AG04450 (cell line): Measurements from ENCODE around the gene FOXF1. TPM values are rescaled to one million over a fixed set of nuclear protein-coding genes. Genes with fewer than 3 reads are reported as not detected.

ENCODE experiments used
- CTCF ChIA-PET: fragments of 300-600, 350-600 bp; formaldehyde crosslinking; extraction: SDS; loops from one replicate; lab custom pipeline; 2022; ENCODE audit warnings: antibody characterized with exemption, inconsistent platforms; lab: Charles Lee
- POLR2A ChIA-PET: fragments of 350-600 bp; formaldehyde crosslinking; extraction: SDS; loops from one replicate; lab custom pipeline; 2021; ENCODE audit warnings: antibody characterized with exemption, inconsistent platforms; lab: Yijun Ruan, JAX
- DNase-seq: peaks from one replicate; pipeline ENCODE4 v3.0.0-alpha.2; 2011; ENCODE audit warnings: low read depth, low spot score
- H3K27ac ChIP-seq: one replicate; pipeline ENCODE4 v1.5.1; 2012; ENCODE audit warnings: low read depth, low read length, control low read depth
- H3K27me3 ChIP-seq: one replicate; pipeline ENCODE4 v1.6.0; 2012; ENCODE audit warnings: low read length; ENCODE audit not compliant: control insufficient read depth, insufficient read depth
- H3K4me3 ChIP-seq: 2 replicates; pipeline ENCODE4 v1.5.1; 2011; ENCODE audit warnings: mild to moderate bottlenecking, low read depth, low read length, control low read depth
- H3K9me3 ChIP-seq: 2 replicates; pipeline ENCODE4 v1.5.1; 2012; ENCODE audit warnings: low read length; ENCODE audit not compliant: control insufficient read depth, insufficient read depth
- polyA plus RNA-seq: library from polyadenylated mRNA; depleted of rRNA; stranded (reverse); fragments of >200 nt; gene quantifications from 2 replicates; pipeline ENCODE4 v1.2.3, GENCODE V29; 2011
- TF ChIP-seq, protein P1 (sequence below): IDR thresholded peaks from 2 replicates; pipeline ENCODE4 v1.5.1; 2011; ENCODE audit warnings: low read depth, low read length, control low read depth, inconsistent platforms

FOXF1 gene
- polyA plus RNA-seq, 1 experiment: 61.0 TPM

- Histone ChIP-seq H3K9me3 (peaks cover 5% of the 10 kb centered on the region; the same call in 1 of the 2 replicates), H3K4me3 (peak overlapping the region; percentile 95), H3K27ac (peak overlapping the region; percentile 97), H3K27me3 (no peaks in the 10 kb centered on the region)
- ChIA-PET POLR2A (interaction anchor here (1.2 to 1.8 kb wide), 3 partner anchors 11 to 48 kb away, joined by 3 to 5 read pairs (median 4); no protein-coding TSS in a partner anchor), CTCF (interaction anchor here (0.8 to 1.2 kb wide), 2 partner anchors 11 to 685 kb away, joined by 3 to 6 read pairs; no protein-coding TSS in a partner anchor)
- no peak for DNase-seq
- TF ChIP-seq, protein P1, sequence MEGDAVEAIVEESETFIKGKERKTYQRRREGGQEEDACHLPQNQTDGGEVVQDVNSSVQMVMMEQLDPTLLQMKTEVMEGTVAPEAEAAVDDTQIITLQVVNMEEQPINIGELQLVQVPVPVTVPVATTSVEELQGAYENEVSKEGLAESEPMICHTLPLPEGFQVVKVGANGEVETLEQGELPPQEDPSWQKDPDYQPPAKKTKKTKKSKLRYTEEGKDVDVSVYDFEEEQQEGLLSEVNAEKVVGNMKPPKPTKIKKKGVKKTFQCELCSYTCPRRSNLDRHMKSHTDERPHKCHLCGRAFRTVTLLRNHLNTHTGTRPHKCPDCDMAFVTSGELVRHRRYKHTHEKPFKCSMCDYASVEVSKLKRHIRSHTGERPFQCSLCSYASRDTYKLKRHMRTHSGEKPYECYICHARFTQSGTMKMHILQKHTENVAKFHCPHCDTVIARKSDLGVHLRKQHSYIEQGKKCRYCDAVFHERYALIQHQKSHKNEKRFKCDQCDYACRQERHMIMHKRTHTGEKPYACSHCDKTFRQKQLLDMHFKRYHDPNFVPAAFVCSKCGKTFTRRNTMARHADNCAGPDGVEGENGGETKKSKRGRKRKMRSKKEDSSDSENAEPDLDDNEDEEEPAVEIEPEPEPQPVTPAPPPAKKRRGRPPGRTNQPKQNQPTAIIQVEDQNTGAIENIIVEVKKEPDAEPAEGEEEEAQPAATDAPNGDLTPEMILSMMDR: no peak
Measured at GRCh38 chr16:86505899-86506864, 4.1 kb upstream of the FOXF1 start.

GRCh38 chr16:86507173-86508027 is 2.9 kb upstream of the FOXF1 start:
- Histone ChIP-seq H3K27ac (peak overlapping the region; percentile 97), H3K9me3 (peaks cover 11% of the 10 kb centered on the region; the same call in 1 of the 2 replicates), H3K4me3 (peak overlapping the region; percentile 95), H3K27me3 (no peaks in the 10 kb centered on the region)
- ChIA-PET CTCF (no interaction called here), POLR2A (interaction anchor here (0.6 to 1.8 kb wide), 6 partner anchors 10 to 688 kb away, joined by 3 to 5 read pairs (median 4); no protein-coding TSS in a partner anchor)
- TF ChIP-seq, protein P1: no peak
- no peak for DNase-seq

DNA sequence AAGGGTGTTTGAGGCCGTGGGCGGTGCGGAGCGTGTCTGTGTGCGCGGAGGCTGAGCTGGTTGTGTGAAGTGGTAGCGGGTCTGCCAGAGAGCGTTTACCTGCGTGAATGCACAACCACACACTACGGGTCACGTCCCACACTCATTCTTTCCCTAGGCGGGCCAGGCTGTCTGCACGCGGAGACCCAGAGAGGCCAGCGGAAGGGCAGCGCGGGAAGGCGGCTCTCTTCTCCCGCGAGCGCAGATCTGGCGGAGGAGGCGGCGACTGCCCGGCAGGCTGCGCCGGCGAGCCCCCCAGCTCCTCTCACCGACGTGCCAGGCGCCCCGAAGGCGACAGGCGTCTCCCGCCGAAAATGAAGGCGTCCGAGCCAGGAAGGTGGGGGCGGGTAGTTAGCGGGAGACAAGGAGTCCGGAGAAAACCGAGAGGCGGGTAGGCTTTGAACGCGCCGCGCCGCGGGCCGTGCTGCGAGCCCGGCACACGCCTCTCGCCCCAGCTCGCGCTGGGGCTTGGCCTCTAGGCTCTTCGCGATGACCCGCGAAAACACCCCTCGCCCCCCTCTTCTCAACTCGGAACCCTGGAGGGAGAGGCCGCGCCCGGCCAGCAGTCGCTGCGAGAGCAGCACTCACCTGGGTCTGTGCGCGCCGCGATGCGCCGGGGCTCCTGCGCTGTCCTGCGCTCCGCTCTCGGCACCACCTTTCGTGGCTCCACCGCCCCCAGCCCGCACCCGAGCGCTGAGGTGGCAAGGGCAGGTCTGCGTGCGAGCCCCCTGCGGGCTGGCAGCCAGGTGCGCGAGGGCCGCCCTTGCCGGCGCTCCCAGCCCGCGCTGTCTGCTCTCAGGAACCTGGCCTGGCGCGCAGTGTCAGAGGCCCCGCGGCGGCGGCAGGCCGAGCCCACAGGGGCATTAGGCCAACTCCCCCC is 2.0 kb upstream of the FOXF1 start:
- TF ChIP-seq, protein P1: no peak
- Histone ChIP-seq H3K4me3 (peak overlapping the region; percentile 95), H3K27ac (peak overlapping the region; percentile 97), H3K9me3 (peaks cover 15% of the 10 kb centered on the region; the same call in 1 of the 2 replicates), H3K27me3 (no peaks in the 10 kb centered on the region)
- DNase-seq: no peak
- ChIA-PET CTCF (no interaction called here), POLR2A (interaction anchor here (0.9 to 2.6 kb wide), 12 partner anchors 32 to 286 kb away, joined by 3 to 18 read pairs (median 4); no protein-coding TSS in a partner anchor)

GRCh38 chr16:86508947-86509758 is 1.2 kb upstream of the FOXF1 start:
- Histone ChIP-seq H3K27ac (peak overlapping the region; percentile 97), H3K9me3 (peaks cover 15% of the 10 kb centered on the region; the same call in 1 of the 2 replicates), H3K27me3 (no peaks in the 10 kb centered on the region), H3K4me3 (peak overlapping the region; percentile 95)
- ChIA-PET CTCF (no interaction called here), POLR2A (interaction anchor here (0.6 to 2.6 kb wide), 18 partner anchors 10 to 287 kb away, joined by 3 to 20 read pairs (median 4); no protein-coding TSS in a partner anchor)
- peak; percentile 75 for DNase-seq
- TF ChIP-seq, protein P1: 0 out of 2 replicates have a peak, but pooled peaks have one; percentile 7
